Sciatic nerve (tissue), 2 donors: ENCODE measurements around the gene CACYBP. TPM values are rescaled to one million over a fixed set of nuclear protein-coding genes. Genes with fewer than 3 reads are reported as not detected.
A peak's percentile ranks its signal among the peaks of the same experiment; 100 is the strongest.

Source experiments
- ATAC-seq: fragments of 200-7000 bp; cut with Tn5 transposase; one replicate; pipeline ENCODE4 v1.9.1; 2020; ENCODE audit warnings: mild to moderate bottlenecking, moderate library complexity
- DNase-seq: peaks from one replicate; pipeline ENCODE4 v3.0.0-alpha.2; 2020; ENCODE audit warnings: low spot score
- intact Hi-C: fragments of 100-400 bp; cut with DNase I; formaldehyde crosslinking; loops from one replicate; pipeline ENCODE4 v1.14.2; 2022
- total RNA-seq: library from RNA; stranded (reverse); fragmentation: NEBNext Ultra II Directional; extraction: Animal tissue kit (Norgen Biotek cat#: 25700); gene quantifications from one replicate; pipeline ENCODE4 v1.2.1, GENCODE V29; 2021
- donor health status: DM: no; HTN: no; CAD: no.
- donor health status: DM: no; HTN: no; CAD: no.

CACYBP gene
- total RNA-seq, 1 donor from 2014 or later = 82.2 TPM

- intact Hi-C loops = no loop called here
- ATAC-seq = no peak
- no peak for DNase-seq
Measured at GRCh38 chr1:174969977-174970376, 29.8 kb upstream of the CACYBP start.

GRCh38 chr1:174971466-174971865 lies 28.3 kb upstream of the CACYBP start:
- ATAC-seq = no peak
- DNase-seq = no peak
- intact Hi-C loops = no loop called here

- ATAC-seq (no peak), DNase-seq (no peak)
- intact Hi-C loops = no loop called here
Measured at GRCh38 chr1:174971902-174972301, 27.8 kb upstream of the CACYBP start.

- intact Hi-C loops = no loop called here
- DNase-seq (no peak), ATAC-seq (peak; percentile 38)
Measured at GRCh38 chr1:174974711-174975119, 25.0 kb upstream of the CACYBP start.

- no peak for ATAC-seq
- intact Hi-C loops = no loop called here
- no peak for DNase-seq
Measured at GRCh38 chr1:174975764-174976163, 24.0 kb upstream of the CACYBP start.

GRCh38 chr1:174976436-174977108 lies 23.2 kb upstream of the CACYBP start:
- DNase-seq (no peak), ATAC-seq (peak; percentile 87)
- intact Hi-C loops = no loop called here

- intact Hi-C loops = loop anchor here (5.0 kb wide), 1 partner anchor 216 kb away; no protein-coding TSS in a partner anchor
- DNase-seq (no peak), ATAC-seq (no peak)
Measured at GRCh38 chr1:174982971-174983689, 16.6 kb upstream of the CACYBP start.

GRCh38 chr1:174984952-174985351 lies 14.8 kb upstream of the CACYBP start:
- ATAC-seq (no peak), DNase-seq (no peak)
- intact Hi-C loops = loop anchor here (5.0 kb wide), 1 partner anchor 218 kb away; no protein-coding TSS in a partner anchor

- intact Hi-C loops = no loop called here
- DNase-seq = no peak
Measured at GRCh38 chr1:174988539-174988938, 11.2 kb upstream of the CACYBP start.

GRCh38 chr1:174988986-174989385 lies 10.8 kb upstream of the CACYBP start:
- DNase-seq (no peak), ATAC-seq (no peak)
- intact Hi-C loops = no loop called here

More at GRCh38 chr1:174988539-174988938, 11.2 kb upstream of the CACYBP start:
- ATAC-seq = no peak

- intact Hi-C loops = no loop called here
- DNase-seq = no peak
- ATAC-seq = peak; percentile 87
Measured at GRCh38 chr1:174989536-174990220, 10.1 kb upstream of the CACYBP start.

GRCh38 chr1:174990382-174990999 lies 9.3 kb upstream of the CACYBP start:
- intact Hi-C loops = no loop called here
- no peak for DNase-seq

GRCh38 chr1:174991473-174991872 lies 8.3 kb upstream of the CACYBP start:
- no peak for ATAC-seq
- intact Hi-C loops = no loop called here
- no peak for DNase-seq

More at GRCh38 chr1:174990382-174990999, 9.3 kb upstream of the CACYBP start:
- peak; percentile 94 for ATAC-seq

GRCh38 chr1:174995121-174995520 lies 4.6 kb upstream of the CACYBP start:
- no peak for DNase-seq
- ATAC-seq = no peak
- intact Hi-C loops = no loop called here

GRCh38 chr1:174995916-174996315 lies 3.8 kb upstream of the CACYBP start:
- DNase-seq (no peak), ATAC-seq (no peak)
- intact Hi-C loops = no loop called here

- no peak for ATAC-seq
- no peak for DNase-seq
- intact Hi-C loops = no loop called here
Measured at GRCh38 chr1:174996476-174996875, 3.3 kb upstream of the CACYBP start.

- intact Hi-C loops = no loop called here
- ATAC-seq = no peak
Measured at GRCh38 chr1:174997041-174997440, 2.7 kb upstream of the CACYBP start.

GRCh38 chr1:174998569-174999215 lies 1.1 kb upstream of the CACYBP start:
- intact Hi-C loops = no loop called here
- no peak for DNase-seq
- peak; percentile 23 for ATAC-seq

More at GRCh38 chr1:174997041-174997440, 2.7 kb upstream of the CACYBP start:
- no peak for DNase-seq
